Right kidney (tissue), 1 donor: ENCODE results near the gene GPHN.
"Not testable (repeated sequence)": the region's sequence is repeated elsewhere in the genome, so short reads cannot be mapped to it uniquely, and the experiment has no call there.

Source experiments
- DNase-seq: peaks from one replicate; pipeline ENCODE4 v3.0.0-alpha.2; 2016

The GPHN gene

DNA sequence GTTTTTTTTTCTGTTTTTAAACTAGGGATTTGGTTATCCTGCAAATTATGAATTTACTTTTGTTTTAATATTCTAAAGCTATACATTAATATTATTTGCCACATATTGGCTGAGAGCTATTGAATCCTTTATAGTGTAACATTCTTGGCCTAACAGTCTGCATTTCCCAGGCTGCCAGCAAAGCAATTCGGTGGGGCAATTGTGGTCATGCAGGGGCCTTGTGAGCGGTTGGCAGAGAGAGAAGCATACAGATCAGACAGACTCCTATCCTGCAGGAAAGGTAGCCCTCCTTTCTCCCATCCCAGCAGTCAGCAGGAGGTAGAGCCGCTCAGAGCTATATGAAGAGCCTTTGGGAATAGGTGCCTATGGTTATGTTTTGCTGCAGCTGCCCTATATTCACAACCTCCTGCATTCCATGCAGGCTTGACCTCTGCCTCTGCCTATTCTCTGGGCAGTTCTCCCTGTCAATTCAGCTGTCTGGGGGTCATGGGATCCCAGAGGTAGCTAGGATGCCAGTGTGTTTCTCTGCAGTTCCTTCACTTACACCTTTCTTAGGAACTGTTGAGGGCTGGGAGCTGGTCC lies 144.7 kb downstream of the GPHN start:
- DNase-seq, result no peak

DNA sequence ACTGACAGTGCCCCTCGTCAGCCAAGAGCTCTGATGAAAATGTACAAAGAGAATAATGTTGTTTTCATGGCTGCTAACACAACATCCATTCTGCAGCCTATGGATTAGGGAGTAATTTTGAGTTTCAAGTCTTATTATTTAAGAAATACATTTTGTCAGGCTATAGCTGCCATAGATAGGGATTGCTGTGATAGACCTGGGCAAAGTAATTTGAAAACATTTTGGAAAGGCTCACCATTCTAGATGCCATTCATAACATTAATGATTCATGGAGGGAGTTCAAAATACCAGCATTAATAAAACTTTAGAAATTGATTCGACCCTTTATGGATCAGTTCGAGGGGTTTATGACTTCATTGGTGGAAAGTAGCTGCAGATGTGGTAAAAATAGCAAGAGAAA lies 149.8 kb downstream of the GPHN start:
- no peak for DNase-seq

DNA sequence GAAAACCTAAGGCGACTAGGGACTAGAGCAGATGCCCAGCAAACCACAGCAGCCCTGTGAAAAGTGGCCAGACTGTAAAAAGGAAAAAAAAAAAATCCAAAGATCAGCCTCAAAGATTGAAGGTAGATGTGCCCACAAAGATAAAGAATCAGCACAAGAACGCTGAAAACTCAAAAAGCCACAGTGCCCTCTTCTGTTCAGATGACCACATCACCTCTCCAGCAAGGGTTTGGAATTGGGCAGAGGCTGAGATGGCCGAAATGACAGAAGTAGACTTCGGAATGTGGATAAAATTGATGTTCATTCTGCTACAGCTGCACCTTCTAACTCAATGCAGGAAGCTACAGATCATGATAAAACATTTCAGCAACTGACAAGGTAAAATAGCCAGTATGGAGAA lies 154.4 kb downstream of the GPHN start:
- DNase-seq, result no peak

DNA sequence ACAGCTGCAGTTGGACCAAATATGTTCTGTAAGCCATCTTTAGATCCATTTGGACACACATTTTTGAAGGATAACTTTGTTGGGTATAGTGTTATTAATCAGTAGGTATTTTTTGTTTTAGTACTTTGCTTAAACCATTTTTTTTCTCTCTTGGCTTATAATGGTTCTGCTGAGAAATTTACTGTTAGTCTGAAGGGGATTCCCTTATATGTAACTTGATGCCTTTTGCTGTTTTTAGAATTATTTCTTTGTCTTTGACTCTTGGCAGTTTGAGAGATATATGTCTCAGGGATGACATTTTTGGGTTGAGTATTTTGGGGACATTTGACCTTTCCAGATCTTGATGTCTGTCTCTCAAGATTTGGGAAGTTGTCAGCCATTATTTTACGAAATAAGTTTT lies 169.8 kb downstream of the GPHN start:
- no peak for DNase-seq

DNA sequence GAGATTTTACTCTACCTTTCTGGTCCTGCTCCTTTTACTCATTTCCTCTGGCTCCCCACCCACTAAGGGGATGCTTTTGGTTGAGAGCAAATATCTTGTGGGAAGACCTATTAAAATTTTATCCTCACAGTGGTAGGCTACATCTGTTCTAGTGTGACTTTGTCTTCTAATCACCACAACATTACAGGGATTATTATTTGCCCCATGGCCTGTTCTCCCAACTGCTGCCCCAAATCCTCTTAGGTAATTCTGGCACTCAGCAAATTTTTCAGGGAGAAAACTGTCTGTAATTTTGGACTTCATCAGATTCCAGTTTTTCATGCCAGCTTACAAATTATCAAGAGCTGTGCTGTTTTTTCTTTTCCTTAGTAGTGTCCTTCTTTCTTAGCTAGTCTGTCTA lies 172.3 kb downstream of the GPHN start:
- no peak for DNase-seq

DNA sequence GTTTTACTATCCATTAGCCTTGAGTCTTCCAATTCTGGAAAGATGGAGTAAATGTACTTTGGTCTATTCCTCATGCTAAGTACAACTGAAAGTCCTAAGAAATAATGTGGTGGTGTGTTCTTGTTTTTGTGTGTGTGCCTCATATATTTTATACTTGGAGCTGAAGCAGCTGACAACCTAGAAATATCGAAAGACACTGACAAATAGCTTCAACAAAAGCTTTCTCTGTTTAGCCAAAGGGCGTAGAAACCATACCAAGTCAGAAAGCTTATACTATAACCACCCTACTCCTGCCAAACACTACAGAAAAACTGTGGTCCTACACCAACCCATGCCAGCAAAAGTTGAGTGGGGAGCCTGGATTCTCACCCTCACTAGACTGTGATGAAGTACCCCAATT lies 188.4 kb downstream of the GPHN start:
- DNase-seq, result no peak

DNA sequence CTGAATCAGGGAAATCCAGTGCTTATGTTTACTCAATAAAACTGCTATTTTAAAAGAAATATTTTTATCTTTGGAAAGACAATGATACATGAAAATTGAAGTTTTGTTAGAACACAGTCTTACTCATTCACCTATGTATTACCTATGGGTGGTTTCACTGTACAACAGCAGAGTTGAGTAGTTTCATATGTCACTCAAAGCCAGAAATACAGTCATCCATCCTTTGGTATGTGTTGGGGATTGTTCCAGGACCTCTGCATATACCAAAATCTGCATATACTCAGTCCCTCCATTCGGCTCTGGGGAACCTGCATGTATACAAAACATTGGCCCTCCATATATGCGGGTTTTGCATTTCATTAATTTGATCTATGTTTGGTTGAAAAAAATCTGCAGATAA lies 190.6 kb downstream of the GPHN start:
- DNase-seq, result no peak

DNA sequence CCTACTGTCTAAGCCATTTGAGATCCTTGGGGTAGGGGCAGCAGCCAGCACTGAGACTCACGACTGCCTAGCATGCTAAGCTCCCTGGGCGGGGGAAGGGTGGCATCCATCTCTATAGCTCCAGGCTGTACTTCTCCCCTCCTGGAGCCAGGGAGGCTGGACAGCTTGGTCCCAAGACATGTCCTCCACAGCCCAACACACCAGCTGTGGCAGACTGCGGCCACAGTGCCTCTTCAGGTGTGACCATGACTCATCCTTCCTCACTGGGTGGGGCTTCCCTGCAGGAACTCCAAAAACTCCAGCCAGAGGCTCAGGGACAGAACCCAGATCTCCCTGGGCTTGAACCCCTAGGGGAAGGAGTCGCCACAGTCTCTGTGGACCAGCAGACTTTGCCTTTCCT lies 193.9 kb downstream of the GPHN start:
- no peak for DNase-seq

DNA sequence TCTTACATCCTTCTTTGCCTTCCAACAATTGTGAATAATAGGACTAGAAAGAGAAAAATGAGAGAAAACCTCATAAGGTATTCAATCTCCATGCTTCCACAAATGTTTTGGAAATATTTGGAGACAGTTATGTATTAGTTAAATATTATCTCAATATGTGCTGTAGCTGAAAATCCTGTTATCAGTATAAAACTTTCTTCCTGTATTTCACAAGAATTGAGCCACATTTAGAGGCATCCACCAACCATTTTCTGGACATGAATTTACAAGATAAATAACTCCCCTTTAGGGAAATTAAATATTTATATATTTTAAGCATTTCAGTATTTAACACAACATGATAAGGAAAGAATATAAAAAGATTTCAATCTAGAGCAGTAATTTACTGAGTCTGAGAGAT lies 200.3 kb downstream of the GPHN start:
- DNase-seq, result no peak

DNA sequence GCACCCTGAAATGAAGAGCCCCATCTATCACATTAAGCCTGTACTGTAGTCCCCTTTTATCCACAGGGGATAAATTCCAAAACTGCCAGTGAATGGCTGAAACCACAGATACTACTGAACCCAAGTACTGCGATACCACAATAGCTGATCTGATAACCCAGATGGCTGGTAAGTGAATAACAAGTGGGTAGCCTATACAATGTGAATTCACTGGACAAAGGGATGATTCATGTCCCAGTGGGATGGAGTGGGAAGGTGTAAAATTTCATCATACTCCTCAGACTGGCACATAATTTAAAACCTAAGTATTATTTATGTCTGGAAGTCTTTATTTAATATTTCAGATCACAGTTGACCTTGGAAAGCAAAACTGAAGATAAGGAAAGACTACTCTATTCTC lies 201.3 kb downstream of the GPHN start:
- DNase-seq, result no peak

DNA sequence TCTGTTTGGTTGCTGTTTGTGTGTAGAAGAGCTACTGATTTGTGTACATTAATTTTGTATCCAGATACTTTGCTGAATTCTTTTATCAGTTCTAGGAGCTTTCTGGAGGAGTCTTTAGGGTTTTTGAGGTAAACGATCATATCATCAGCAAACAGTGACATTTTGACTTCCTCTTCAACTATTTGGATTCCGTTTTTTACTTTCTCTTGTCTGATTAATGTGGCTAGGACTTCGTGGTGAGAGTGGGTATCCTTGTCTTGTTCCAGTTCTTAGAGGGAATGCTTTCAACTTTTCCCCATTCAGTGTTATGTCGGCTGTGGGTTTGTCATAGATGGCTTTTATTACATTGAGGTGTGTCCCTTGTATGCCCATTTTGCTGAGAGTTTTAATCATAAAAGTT lies 206.3 kb downstream of the GPHN start:
- DNase-seq, result not testable (repeated sequence)

DNA sequence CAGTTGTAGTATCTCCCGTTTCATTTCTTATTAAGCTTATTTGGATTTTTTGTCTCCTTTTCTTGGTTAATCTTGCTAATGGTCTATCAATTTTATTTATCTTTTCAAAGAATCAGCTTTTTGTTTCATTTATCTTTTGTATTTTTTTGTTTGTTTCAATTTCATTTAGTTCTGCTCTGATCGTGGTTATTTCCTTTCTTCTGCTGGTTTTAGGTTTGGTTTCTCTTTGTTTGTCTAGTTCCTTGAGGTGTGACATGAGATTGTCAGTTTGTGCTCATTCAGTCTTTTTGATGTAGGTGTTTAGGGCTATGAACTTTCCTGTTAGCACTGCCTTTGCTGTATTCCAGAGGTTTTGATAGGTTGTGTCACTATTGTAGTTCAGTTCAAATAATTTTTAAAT lies 207.4 kb downstream of the GPHN start:
- DNase-seq, result not testable (repeated sequence)

DNA sequence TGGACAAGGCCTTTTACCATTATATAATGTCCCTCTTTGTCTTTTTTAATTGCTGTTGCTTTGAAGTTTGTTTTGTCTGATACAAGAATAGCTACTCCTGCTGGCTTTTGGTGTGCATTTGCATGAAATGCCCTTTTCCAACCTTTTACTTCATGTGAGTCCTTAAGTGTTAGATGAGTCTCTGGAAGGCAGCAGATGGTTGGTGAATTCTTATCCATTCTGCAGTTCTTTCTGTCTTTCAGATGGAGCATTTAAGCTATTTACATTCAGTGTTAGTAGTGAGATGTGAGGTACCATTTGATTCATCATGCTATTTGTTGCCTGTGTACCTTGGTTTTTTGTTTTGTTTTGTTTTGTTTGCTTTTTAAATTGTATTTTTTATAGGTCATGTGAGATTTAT lies 208.3 kb downstream of the GPHN start:
- no peak for DNase-seq

DNA sequence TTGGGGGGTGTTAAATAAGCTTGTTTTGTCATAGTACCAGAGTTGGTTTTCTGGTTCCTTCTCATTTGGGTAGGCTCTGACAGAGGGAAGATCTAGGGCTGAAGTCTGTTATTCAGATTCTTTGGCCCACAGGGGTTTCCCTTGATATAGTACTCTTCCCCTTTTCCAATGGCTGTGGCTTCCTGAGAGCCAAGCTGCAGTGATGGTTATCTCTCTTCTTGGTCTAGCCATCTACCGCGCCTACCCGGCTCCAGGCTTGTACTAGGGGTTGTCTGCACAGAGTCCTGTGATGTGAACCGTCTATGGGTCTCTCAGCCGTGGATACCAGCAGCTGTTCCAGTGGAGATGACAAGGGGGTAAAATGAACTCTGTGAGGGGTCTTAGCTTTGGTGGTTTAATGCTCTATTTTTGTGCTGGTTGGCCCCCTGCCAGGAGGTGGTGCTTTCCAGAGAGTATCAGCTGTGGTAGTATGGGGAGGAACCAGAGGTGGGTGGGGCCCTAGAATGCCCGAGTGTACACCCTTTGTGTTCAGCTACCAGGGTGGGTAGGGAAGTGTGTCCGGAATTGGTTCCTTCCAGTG lies 209.7 kb downstream of the GPHN start:
- no peak for DNase-seq

DNA sequence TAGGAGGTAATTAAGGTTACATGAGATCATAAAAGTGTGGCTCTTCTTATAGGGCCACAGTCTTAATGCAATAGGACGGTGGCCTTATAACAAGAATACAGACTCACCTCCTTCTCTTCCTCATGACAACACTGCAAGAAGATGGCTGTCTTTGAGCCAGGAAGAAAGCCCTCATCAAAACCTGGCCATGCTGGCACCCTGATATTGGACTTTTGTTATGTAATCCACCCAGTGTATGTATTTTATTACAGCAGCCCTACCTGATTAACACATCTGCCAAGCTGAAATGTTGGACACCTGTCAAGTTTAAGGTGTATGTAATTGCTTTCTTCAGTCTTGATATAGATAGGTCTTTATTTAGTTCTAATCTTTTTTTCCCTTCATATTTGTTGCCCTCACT lies 217.0 kb downstream of the GPHN start:
- DNase-seq, result no peak

DNA sequence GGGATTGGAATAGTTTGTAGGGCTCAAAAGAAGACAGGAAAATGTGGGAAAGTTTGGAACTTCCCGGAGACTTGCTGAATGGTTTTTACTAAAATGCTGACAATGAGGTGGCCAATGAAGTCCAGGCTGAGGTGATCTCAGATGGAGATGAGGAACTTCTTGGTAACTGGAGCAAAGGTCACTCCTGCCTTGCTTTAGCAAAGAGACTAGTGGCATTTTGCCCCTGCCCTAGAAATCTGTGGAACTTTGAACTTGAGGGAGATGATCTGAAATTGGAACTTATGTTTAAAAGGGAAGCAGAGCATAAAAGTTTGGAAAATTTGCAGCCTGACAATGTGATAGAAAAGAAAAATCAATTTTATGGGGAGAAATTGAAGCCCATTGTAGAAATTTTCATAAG lies 223.4 kb downstream of the GPHN start:
- not testable (repeated sequence) for DNase-seq

DNA sequence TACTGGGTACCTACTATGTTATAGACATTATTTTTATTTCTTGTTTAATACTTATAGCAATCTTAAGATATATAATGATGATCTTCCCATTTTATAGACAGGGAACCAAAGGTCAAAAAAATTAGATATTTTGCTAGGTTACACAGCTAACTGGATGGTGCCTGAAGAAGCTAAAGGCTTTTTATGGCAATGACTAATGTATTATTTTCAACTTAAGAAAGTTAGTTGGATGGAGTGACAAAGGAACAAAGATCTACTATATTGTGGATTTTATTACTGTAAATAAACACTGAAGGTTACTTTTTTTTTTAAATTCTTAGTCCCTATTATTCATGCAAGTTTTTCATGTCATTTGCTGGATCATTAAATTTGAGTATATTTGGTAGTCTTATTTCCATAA lies 227.9 kb downstream of the GPHN start:
- no peak for DNase-seq

DNA sequence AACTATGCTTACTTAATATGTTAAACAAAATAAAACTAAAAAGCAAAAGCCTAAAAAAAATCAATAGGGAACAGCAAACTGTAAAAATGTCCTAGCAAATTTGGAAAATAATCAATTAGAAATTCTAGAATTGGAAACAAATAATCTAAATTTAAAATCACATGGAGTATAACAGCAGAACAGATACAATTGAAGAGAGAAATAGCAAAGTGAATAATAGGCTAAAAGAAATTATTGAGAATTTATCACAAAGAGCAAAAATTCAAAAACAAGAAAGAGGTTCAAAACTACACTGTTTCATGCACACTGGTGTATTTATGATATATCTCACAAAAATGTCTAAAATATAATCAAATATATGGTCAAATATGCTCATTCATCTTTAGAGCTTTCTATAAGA lies 231.9 kb downstream of the GPHN start:
- no peak for DNase-seq

DNA sequence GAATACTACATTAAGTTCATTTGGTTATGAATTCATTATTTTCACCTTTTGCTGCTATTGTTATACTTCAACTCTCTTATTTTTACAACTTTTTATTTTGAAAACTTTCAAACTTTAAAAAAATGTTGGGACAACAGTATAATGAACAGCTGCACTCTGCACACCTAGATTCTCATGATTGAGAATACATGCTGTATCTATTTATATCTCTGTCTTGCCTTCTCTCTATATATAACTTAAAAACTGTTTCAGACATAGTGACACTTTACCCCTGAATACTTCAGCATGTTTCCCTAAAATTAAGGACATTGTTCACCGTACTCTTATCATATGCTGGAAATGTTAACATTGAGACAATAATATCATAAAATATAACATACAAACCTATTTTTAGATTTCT lies 237.1 kb downstream of the GPHN start:
- DNase-seq, result no peak

DNA sequence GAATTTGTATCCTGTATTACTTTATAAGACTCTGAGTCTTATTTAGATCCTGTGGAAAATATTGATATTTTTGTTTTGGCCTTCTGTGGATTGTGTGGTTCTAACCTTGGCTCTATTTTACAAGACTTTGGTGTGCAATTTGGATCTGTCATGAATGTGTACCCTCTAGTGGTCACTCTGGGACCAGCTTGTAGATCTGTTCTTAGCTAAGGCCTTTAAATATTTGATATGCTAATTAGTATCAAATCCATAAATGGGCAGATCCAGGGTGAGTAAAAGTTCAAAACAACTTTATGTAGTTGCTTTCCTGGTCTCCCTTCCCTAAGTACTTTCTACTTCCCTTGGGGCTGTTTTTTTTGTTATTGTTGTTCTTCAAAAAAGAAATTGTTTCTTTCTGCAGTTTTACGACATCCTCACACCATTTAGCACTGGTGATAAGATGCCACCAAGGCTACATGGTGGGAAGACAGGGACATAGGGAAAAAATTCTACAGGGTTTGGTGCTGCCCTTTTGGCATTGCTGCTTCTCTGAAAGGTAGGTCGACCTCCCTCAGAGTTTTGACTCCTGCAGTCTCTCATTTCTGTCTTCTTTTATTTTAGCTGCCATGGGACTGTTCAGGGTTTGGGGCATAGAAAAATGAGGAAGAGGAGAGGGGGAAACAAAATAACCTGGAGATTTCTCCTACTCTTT lies 238.5 kb downstream of the GPHN start:
- no peak for DNase-seq

DNA sequence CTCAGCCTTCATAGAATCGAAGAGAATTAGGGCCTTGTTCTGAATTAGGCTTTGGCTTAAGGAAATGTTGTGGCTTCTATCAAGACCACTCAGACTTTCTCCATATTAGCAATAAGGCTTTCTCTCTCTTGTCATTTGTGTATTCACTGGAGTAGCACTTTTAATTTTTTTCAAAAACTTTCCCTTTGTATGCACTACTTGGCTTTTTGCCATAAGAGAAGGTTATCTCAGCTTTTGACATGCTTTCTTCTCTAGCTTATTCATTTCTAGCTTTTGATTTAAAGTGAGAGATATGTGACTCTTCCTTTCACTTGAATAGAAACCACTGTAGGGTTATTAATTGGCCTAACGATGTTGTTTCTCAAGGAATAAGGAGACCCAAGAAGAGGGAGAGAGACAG lies 244.2 kb downstream of the GPHN start:
- DNase-seq, result no peak

DNA sequence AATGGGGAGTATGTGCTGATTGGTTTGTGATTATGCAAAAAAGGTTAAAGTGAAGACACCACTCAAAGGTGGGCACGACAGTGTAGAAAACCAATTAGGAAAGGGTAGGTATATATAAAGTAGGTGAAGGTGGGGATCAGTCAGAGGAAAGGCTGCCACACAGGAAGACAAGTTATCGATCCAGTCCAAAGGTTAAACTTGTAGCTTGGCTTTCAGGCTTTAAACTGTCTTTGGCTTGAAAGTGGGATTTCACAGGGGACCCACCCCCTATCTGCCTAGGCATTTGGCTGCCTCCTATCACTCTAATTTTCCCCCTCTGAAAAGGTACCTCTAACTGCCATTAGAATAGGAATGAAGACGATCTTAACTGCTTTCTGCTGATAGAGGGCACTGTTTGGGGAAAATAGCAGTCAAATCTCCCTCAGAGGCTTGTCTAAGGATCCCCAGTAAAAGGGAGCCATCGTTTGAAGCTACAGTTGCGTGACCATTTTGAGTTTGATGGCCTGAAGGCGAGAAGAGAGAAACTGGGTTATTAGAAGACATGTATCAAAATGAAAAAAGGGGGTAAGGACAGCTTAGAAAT lies 250.2 kb downstream of the GPHN start:
- DNase-seq, result no peak

DNA sequence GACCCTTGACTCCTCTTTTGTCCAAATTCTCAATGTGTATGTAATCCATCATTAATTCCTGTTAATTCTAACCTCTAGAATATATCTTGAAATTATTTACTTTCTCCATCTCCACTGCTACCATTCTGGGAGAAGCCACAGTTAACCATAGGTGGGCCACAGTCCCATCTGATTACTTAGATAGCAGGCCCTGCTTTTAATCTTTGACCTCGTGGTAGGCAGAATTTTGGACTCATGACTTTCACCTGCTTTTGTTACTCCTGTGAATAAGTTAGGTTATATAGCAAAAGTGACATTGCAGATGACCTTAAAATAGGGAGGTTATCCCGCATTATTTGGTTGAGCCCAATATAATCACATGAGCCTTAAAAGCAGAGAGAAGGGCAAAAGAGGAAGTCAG lies 264.2 kb downstream of the GPHN start:
- no peak for DNase-seq

DNA sequence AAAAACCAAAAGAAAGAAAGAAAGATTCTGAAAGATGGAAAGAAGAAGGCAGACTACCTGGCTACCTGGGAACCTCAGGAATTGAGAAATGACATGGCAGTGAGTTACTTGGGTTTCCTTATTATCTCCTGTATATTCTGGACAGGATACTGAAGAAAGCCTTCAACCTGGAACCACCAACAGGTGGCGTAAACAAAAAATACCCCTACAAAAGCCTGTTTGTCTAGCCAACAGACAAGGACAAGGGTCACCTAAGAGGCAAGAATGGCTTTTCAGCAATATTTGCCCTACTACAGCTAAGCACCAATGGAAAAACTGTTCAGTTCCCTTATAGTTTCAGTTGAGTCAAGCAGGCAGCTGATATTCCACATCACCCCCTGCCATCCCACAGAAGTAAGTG lies 274.9 kb downstream of the GPHN start:
- DNase-seq, result no peak
